NAMALWA (cell line): ENCODE data around the gene LRP1B.

Experiments
- DNase-seq: peaks from one replicate; pipeline ENCODE4 v3.0.0-alpha.2; 2015; ENCODE audit warnings: low spot score

LRP1B gene

DNA sequence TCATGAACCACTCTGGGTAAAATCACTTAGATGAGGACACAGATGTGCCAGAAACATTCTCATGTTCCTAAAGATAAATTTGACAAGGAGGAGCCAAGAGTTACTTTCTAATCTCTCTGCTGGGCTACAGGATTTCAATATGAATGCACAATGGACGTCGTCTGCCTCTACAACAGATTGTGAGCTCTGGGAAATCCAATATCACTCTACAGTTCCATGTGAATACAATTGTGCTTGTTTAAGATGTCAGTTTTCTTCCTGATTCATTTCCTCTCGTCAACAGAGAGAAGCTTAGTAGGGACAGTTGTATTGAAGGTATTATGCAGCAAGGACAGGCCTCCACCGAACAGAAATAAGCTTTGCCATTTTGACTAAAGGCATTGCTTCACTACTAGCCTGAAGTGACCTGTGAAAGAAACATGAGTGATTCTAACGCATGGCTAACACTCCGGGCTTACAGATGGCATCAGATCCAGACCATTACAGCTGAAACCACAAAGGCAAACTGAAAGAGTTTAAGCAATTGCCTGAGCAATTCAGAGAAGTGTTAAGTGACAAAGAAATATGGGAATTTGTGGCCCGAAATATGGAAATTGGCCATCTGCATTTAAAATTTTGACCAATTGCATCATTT is 1591.5 kb downstream of the LRP1B start:
- DNase-seq, result no peak

DNA sequence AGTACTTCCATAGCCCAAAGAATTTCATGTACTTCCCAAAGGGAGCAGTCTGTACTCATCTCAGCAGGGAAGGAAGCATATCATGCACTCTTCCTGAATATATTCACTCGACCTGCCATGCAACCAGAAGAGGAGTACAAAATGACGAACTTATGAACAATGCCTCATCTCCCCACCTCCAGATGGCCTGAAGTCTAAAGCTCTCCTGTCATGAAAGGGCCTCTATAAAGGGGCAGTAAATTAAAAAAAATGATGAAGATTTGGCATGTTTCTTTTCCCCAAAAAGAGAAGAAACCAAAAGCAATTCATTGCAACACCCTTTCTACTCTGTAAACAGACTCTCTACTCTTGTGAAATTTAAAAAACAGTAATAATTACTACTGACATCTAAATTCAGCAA is 1601.1 kb downstream of the LRP1B start:
- no peak for DNase-seq

DNA sequence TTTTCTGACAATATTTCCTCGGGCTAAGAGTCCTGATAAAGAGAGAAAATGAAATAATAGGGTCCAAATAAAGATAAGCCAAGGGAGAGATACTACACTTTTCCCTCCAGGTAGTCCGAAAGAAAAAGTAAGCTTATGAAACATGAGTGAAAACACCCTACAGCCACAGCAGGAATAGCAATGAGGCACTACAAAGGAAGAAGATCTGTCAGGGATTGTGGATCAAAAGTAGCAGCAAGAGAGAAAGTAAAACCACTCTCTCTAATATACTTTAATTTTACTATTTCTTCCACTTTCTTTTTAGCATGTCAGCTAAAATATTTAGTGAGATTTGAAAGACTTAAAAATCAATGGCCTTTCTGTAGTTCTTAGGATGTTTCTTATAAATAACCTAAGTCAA is 1601.8 kb downstream of the LRP1B start:
- no peak for DNase-seq

- DNase-seq, result no peak
These were observed 1604.2 kb downstream of the LRP1B start for GRCh38 chr2:140526575-140526974.

DNA sequence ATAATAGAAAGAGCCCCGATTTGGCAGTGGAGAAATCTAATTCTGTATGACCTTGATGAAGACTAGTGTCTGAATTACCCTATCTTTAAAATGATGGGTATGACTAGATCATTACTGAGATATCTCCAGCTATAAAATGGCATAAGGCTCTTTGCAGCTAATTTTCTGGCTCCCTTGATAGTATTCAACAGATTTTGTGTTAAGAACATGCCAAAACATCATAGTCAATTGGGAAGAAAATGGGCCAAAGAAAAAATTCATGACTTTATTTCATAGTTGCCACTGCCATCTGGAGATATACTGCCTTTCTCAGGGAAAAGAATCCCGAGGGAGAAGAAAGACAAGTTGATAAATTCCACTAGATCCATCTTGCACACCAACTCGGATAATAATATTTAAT is 1618.7 kb downstream of the LRP1B start:
- DNase-seq, result no peak

DNA sequence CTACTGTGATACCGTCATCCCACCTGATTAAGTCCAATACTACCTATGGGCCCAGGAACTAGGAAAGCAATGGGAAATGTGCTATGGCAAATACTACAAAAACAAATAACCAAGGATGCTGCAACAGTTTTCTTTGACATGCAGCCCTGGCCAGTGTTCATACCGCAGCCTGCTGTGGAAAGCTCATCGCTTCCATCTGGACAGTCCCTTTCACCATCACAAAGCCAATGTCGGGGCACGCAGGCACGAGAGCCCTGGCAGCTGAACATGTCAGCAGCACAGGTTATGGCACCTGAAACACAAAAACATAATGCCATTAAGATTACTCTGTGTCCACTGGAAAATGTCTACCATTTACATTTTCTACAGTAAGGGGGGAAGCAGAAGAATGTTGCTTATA is 1621.1 kb downstream of the LRP1B start:
- DNase-seq, result no peak

DNA sequence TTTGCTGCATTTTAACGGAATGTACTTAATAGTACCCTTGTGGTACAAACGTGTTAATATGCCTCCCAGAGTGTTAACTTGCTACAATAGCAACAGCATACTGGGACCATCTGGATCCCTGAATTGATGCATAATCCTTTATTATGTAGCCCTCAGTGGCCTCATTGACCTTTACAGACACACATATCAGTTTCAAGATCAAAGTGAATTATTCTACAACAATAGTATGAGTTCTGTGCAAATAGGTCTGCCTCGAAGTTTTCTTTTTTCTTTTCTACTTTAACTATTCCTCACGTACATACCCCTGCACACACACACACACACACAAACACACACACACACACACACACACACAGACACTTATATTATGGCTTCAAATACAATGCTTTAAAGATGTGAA is 1622.1 kb downstream of the LRP1B start:
- DNase-seq, result no peak

DNA sequence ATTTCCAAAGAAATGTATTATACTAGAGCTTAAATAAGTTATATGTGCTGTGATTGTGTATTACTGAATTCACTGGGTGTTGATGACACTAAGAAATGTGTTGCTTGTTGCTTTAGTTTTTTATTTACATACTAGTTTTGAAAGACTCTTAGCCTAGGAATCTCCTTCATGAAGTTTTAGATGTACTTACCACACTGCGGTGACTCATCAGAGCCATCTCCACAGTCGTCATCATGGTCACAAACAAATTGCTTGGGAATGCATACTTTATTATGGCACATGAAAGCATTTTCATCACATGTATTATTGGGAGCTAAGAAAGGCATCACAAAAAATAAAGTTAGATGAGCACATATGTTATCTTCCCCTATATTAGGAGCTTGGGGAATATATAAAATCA is 1624.2 kb downstream of the LRP1B start:
- no peak for DNase-seq

DNA sequence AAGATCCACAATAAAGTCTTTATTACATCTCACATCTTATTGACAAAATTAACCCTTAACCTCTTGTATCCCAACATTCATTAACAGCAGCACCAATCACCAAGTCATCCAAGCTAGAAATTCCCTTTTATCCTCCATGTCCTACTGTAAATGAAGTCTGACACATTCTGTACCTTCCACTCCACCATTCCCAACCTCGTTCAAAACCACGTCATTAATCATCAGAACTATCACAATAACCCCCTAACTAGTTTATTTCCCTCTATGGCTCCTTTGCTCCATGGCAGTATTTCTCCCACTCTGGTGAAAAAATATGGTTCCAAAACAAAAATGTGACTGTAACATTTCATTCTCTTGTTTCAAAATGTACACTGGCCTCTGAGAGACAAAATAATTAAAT is 1626.2 kb downstream of the LRP1B start:
- no peak for DNase-seq

- no peak for DNase-seq
These were observed 1627.7 kb downstream of the LRP1B start for GRCh38 chr2:140502951-140503630.

- no peak for DNase-seq
These were observed 1632.5 kb downstream of the LRP1B start for GRCh38 chr2:140498360-140498759.

- DNase-seq, result no peak
These were observed 1634.1 kb downstream of the LRP1B start for GRCh38 chr2:140496714-140497113.

DNA sequence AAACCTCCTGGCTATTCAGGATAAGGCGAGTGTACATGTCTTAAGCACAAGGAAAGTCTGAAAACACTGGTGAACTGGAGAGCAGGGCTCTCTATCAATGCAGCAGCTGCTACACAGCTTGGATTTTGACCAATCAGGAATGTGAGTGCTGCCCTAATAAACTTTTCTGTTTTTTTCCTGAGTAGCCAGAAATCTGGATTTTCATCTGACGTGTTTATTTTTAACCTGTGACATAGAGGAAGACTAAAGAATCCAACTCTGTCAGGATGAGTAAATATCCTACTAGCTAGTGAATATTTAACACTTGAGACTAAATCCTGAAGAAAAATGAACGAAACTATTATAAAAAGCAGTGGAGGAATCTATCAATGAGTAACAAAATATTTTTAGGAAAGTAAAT is 1638.9 kb downstream of the LRP1B start:
- DNase-seq, result no peak

DNA sequence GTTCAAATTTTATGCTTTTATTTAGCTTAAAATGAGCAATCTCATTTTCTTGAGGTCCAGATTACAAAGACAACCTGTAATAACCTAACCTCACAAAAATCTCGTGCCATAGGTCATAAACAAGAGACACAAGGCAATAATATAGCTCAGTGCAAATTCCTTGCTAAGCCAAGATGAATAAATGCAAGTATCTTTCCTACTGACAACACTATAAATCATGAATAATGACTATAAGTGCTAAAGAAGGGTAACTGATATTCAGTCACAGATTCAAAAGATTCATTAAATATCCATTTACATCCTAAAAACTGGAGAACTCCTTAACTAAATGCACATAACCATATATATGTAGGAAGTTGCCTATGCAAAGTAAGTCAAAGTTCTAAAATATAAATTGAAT is 1641.6 kb downstream of the LRP1B start:
- no peak for DNase-seq

DNA sequence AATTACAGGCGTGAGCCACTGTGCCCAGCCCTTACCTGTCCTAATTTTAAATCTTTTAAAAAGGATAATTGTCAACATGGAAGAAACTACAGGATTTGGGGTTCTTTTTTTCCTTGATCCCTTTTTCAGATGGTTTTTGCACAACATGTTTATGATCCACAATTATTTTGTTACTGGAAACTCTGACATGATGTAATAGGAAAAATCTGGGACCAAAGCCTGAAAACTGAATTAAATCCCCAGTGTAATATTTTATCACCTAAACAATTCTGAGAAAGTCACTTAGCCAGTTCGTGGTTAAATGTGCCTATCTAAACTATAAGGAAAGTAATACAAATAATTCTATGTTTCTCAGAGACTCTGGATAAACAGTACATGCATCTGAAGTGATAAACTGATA is 1649.7 kb downstream of the LRP1B start:
- no peak for DNase-seq

DNA sequence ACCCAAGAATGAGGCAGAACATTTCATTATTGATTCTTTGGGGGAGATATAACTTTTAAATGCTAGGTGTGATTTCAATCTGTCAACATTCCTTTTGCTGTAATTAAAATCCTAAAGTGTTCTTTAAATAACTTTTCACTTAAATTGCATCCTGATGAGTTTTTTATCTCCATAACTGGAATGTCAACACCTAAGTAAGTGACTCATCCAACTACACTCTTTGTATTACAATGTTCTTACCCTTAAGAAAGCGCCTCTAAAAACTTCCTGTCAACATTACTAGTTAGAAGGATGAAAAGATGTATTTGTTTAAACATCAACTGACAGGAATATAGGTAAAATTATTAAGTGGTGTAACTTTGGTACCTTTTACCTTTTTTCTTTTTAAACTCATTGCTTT is 1657.0 kb downstream of the LRP1B start:
- no peak for DNase-seq

GRCh38 chr2:140472676-140473075 is 1658.1 kb downstream of the LRP1B start:
- DNase-seq, result no peak

DNA sequence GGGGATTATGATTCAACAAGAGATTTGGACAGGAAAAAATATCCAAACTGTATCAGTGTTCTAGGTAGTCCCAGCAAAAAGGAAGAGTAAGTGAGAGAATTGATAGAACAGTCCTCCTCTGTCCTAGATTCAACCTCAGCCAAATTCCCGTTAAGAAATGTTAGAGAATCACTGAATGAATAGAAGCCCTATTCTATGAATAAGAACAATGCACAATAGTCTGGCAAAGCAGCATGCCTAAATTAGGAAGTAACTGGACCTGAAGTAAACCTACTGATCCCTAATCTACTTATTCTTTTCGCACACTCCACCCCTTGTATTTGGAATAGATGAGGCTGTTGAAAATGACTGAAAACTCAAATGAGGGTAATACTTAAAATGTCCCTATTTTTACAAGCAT is 1665.5 kb downstream of the LRP1B start:
- no peak for DNase-seq

- DNase-seq, result no peak
These were observed 1667.8 kb downstream of the LRP1B start for GRCh38 chr2:140462990-140463389.

DNA sequence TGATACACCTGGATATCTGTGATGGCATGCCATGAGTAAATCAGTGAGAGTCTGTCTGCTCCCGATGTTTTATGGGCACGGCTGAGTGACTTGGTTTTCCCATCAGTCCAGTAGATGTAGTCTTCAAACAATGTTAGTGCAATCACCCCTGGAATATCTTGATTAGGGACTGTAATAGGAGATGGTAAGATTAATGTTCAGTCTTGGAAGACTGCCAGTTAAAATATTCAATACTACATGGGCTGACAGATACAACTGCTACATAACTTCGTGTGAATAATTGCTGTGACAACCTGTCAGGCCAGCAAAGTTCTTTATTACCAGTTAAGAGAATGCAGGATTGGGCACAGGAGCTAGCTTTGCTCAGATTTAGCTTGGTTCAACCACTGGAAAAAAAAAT is 1673.3 kb downstream of the LRP1B start:
- DNase-seq, result no peak

DNA sequence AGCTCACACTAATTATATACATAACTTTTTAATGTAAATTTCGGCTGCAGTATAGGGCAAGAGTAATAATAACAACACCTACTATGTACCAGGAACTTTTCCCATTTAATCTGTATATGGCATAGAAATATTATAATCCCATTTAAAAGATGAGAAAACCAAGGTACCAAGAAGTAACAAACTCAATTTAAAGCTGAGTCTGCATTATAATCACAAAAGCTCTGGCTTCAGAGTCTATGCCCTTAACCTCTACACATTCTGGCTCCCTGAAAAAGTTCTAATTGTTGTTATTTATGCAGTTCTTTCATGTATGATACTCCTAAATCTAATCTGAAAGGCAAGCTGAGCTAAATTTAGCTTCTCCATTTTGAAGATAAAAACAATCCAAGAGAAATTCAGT is 1675.5 kb downstream of the LRP1B start:
- DNase-seq, result no peak

DNA sequence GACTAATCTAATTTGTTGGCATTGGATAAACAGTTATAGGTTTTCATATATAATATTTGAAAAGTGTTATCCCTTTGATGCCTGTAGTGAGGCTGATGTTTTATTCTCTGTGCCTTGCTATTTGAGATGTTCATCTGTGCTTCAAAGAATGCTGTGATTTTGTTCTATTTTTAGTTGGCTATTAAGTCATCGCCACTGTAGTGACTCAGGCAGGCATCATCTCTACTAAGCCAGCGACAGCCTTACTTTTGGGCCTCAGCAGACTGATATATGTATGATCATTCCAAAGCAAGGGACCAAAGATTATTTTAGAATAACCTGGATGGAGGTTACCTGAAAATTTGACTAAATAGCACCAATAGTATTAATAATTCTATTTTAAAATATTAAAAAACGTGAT is 1676.1 kb downstream of the LRP1B start:
- DNase-seq, result no peak

DNA sequence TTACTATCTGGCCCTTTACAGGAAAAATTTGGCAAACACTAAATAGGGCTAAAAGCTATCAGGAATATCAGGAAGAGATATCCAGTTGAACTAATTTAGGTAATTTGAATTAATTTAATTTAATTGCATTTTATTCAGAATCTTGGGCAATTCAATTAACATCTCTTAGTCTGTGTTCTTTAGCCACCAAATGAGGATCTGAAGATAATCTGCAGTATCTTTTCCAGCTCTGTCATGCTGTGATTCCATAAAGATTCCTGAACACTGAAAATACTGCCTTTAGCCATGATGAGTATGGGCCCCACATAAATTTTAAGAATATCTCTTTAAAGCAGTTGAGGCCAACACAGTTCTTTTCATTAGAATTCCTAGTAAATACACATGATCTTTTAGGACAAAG is 1679.5 kb downstream of the LRP1B start:
- no peak for DNase-seq

DNA sequence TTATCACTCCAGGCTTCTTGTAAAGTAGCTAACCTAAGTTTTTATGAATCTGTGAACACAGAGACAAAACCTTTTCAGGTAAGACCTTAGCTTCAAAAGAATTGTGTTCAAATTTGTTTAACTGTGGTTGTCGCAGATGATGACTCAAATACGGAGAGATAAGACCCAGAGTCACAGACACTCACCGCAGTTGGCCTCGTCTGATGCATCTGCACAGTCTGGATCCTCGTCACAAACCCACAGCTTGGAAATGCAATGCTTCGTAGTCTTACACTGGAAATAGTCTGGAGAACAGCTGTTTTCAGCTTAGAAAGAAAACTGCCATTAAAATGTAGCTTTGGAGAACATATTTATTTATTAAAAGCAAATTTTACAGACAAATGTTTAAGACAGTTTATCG is 1688.5 kb downstream of the LRP1B start:
- no peak for DNase-seq
